WTC11 (cell line): ENCODE measurements around the gene ZBTB22. TPM values are rescaled to one million over a fixed set of nuclear protein-coding genes. Genes with fewer than 3 reads are reported as not detected.
A peak's percentile ranks its signal among the peaks of the same experiment; 100 is the strongest.

Source experiments
- ATAC-seq: fragments of 200-7000 bp; cut with Tn5 transposase; 2 replicates; pipeline ENCODE4 v1.10.0; 2021; ENCODE audit warnings: mild to moderate bottlenecking, moderate library complexity
- CTCF ChIA-PET: fragments of 300-600 bp; sonication (Branson Sonifier 250); formaldehyde crosslinking; loops from one replicate; lab custom pipeline; 2021; ENCODE audit warnings: antibody characterized with exemption; lab: Charles Lee
- POLR2A ChIA-PET: fragments of 350-600 bp; sonication (Branson Sonifier 250); formaldehyde crosslinking; loops from one replicate; lab custom pipeline; 2021; ENCODE audit warnings: antibody characterized with exemption; lab: Charles Lee
- DNase-seq: peaks from one replicate; pipeline ENCODE4 v3.0.0; 2021; ENCODE audit warnings: low spot score
- H3K27ac Mint-ChIP-seq: 2 replicates; pipeline ENCODE4 v1.8.0; 2021; ENCODE audit warnings: mixed read lengths
- H3K27me3 Mint-ChIP-seq: 2 replicates; pipeline ENCODE4 v1.8.0; 2021; ENCODE audit warnings: low read depth, mild to moderate bottlenecking, moderate library complexity, mixed read lengths
- H3K36me3 Mint-ChIP-seq: 2 replicates; pipeline ENCODE4 v1.8.0; 2021; ENCODE audit warnings: mixed read lengths
- H3K4me1 Mint-ChIP-seq: 2 replicates; pipeline ENCODE4 v1.8.0; 2022; ENCODE audit warnings: mixed read lengths
- H3K4me3 Mint-ChIP-seq: 2 replicates; pipeline ENCODE4 v1.8.0; 2021; ENCODE audit warnings: mild to moderate bottlenecking, moderate library complexity, mixed read lengths
- H3K9me3 Mint-ChIP-seq: 2 replicates; pipeline ENCODE4 v1.8.0; 2021; ENCODE audit warnings: mixed read lengths
- ARID4B ChIP-seq: sonication (generic); formaldehyde crosslinking; IDR thresholded peaks from 2 replicates; pipeline ENCODE4 v1.8.0; 2023; ENCODE audit warnings: missing genetic modification reagents, mild to moderate bottlenecking, borderline replicate concordance
- CBFB ChIP-seq: sonication (generic); formaldehyde crosslinking; IDR thresholded peaks from 2 replicates; pipeline ENCODE4 v1.8.1; 2022; ENCODE audit warnings: mild to moderate bottlenecking, low read depth, missing genetic modification reagents
- E2F5 ChIP-seq: sonication (generic); formaldehyde crosslinking; IDR thresholded peaks from 2 replicates; pipeline ENCODE4 v1.8.1; 2022; ENCODE audit warnings: mild to moderate bottlenecking, moderate library complexity, missing genetic modification reagents
- FOXK1 ChIP-seq: sonication (generic); formaldehyde crosslinking; IDR thresholded peaks from 2 replicates; pipeline ENCODE4 v1.8.0; 2022; ENCODE audit warnings: mild to moderate bottlenecking, moderate library complexity, missing genetic modification reagents
- FOXP4 ChIP-seq: sonication (generic); formaldehyde crosslinking; IDR thresholded peaks from 2 replicates; pipeline ENCODE4 v1.8.0; 2022; ENCODE audit warnings: mild to moderate bottlenecking, missing genetic modification reagents
- GTF2I ChIP-seq: fragments of 250-450 bp; sonication (Bioruptor Pico); conservative IDR thresholded peaks from 2 replicates; pipeline ENCODE4 v1.4.0; 2021; ENCODE audit warnings: mild to moderate bottlenecking
- KAT7 ChIP-seq: sonication (generic); formaldehyde crosslinking; IDR thresholded peaks from 2 replicates; pipeline ENCODE4 v1.8.1; 2023; ENCODE audit warnings: missing genetic modification reagents, mild to moderate bottlenecking, borderline replicate concordance
- NFYB ChIP-seq: sonication (generic); formaldehyde crosslinking; conservative IDR thresholded peaks from 2 replicates; pipeline ENCODE4 v1.8.0; 2022; ENCODE audit warnings: low read depth, missing genetic modification reagents
- SMAD4 ChIP-seq: sonication (generic); formaldehyde crosslinking; IDR thresholded peaks from 2 replicates; pipeline ENCODE4 v1.8.0; 2022; ENCODE audit warnings: mild to moderate bottlenecking, missing genetic modification reagents
- SOX15 ChIP-seq: fragments of 250-450 bp; sonication (Bioruptor Pico); IDR thresholded peaks from 2 replicates; pipeline ENCODE4 v1.9.0; 2021; ENCODE audit warnings: mild to moderate bottlenecking
- STAT6 ChIP-seq: sonication (generic); formaldehyde crosslinking; conservative IDR thresholded peaks from 2 replicates; pipeline ENCODE4 v1.8.1; 2023; ENCODE audit warnings: mild to moderate bottlenecking, low read depth, missing genetic modification reagents, moderate library complexity
- TP53 ChIP-seq: sonication (generic); formaldehyde crosslinking; IDR thresholded peaks from 2 replicates; pipeline ENCODE4 v1.8.1; 2023; ENCODE audit warnings: mild to moderate bottlenecking, missing genetic modification reagents
- ZNF263 ChIP-seq: sonication (generic); formaldehyde crosslinking; IDR thresholded peaks from 2 replicates; pipeline ENCODE4 v1.8.1; 2022; ENCODE audit warnings: low read depth, mild to moderate bottlenecking, moderate library complexity, missing genetic modification reagents
- ZNF671 ChIP-seq: fragments of 250-450 bp; sonication (Bioruptor Pico); IDR thresholded peaks from 2 replicates; pipeline ENCODE4 v1.8.0; 2021; ENCODE audit warnings: mild to moderate bottlenecking
- ZSCAN18 ChIP-seq: fragments of 250-450 bp; sonication (Bioruptor Pico); IDR thresholded peaks from 2 replicates; pipeline ENCODE4 v2.1.2; 2022; ENCODE audit warnings: mild to moderate bottlenecking, moderate library complexity
- total RNA-seq: library from RNA; stranded (reverse); gene quantifications from 3 replicates; pipeline ENCODE4 v1.2.3, GENCODE V29; 2021

ZBTB22 gene
- total RNA-seq, 1 experiment from 2014 or later = 11.6 TPM

GRCh38 chr6:33277663-33278391 is 39.7 kb downstream of the ZBTB22 start:
- ATAC-seq (peak; percentile 0; the same call in 1 of the 2 replicates), DNase-seq (peak; percentile 32)
- ChIA-PET CTCF (interaction anchor here (0.6 to 3.1 kb wide), 39 partner anchors 12 to 1329 kb away, joined by 3 to 40 read pairs (median 5); partner anchors contain the start of genes BAK1, HSD17B8, PFDN6 and PHF1), POLR2A (interaction anchor here (0.6 to 3.2 kb wide), 16 partner anchors 12 to 306 kb away, joined by 3 to 27 read pairs (median 4); partner anchors contain the start of genes PFDN6, RGL2, TAPBP and WDR46)
- no peak for TF ChIP-seq STAT6 (CRISPR knock-in tag)
- 0 out of 2 replicates have a peak, but pooled peaks have one; percentile 11 for TF ChIP-seq ARID4B (CRISPR knock-in tag)
- H3K4me1 Mint-ChIP-seq = peaks cover 48% of the 10 kb centered on the region
- peak overlapping the region; percentile 82 for H3K4me3 Mint-ChIP-seq
- no peaks in the 10 kb centered on the region for H3K27me3 Mint-ChIP-seq
- peaks cover 44% of the 10 kb centered on the region for H3K36me3 Mint-ChIP-seq
- no peaks in the 10 kb centered on the region for H3K9me3 Mint-ChIP-seq
- H3K27ac Mint-ChIP-seq = peak overlapping the region; percentile 97

GRCh38 chr6:33276864-33277662 is 40.5 kb downstream of the ZBTB22 start, which contains the start of gene B3GALT4:
TSS of gene B3GALT4 (plus strand) at chr6:33277123. CDS start at chr6:33277420, 297 bp downstream.
- no peaks in the 10 kb centered on the region for H3K27me3 Mint-ChIP-seq
- peak; percentile 89 for DNase-seq
- peaks cover 51% of the 10 kb centered on the region for H3K36me3 Mint-ChIP-seq
- POLR2A ChIA-PET = interaction anchor here (0.6 to 3.2 kb wide), 15 partner anchors 12 to 305 kb away, joined by 3 to 27 read pairs (median 5); partner anchors contain the start of genes PFDN6, RGL2, TAPBP and WDR46
- peaks cover 54% of the 10 kb centered on the region for H3K4me1 Mint-ChIP-seq
- H3K9me3 Mint-ChIP-seq = no peaks in the 10 kb centered on the region
- CTCF ChIA-PET = interaction anchor here (0.6 to 3.1 kb wide), 38 partner anchors 8 to 308 kb away, joined by 3 to 40 read pairs (median 5); partner anchors contain the start of genes BAK1, HSD17B8, PFDN6 and PHF1
- ATAC-seq = peak; percentile 74
- H3K27ac Mint-ChIP-seq = peak within 1 kb of the TSS; percentile 100
- H3K4me3 Mint-ChIP-seq = peak within 1 kb of the TSS; percentile 96
- peak; percentile 98 for TF ChIP-seq KAT7
- TF ChIP-seq SOX15 (CRISPR knock-in tag) = no peak
- 0 out of 2 replicates have a peak, but pooled peaks have one; percentile 31 for TF ChIP-seq TP53 (CRISPR knock-in tag)
- peak; percentile 98 for TF ChIP-seq ZNF671 (CRISPR knock-in tag)
- no peak for TF ChIP-seq SMAD4 (CRISPR knock-in tag)
- TF ChIP-seq ZSCAN18 (CRISPR knock-in tag) = no peak
- peak; percentile 74 for TF ChIP-seq FOXK1
- peak; percentile 62; the same call in 1 of the 2 replicates for TF ChIP-seq ZNF263
- TF ChIP-seq GTF2I (CRISPR knock-in tag) = no peak
- 0 out of 2 replicates have a peak, but pooled peaks have one; percentile 29 for TF ChIP-seq NFYB (CRISPR knock-in tag)
- no peak for TF ChIP-seq CBFB (CRISPR knock-in tag)
- peak; percentile 61; the same call in 1 of the 2 replicates for TF ChIP-seq FOXP4 (CRISPR knock-in tag)
- peak; percentile 79 for TF ChIP-seq E2F5 (CRISPR knock-in tag)
